WTC11 (cell line): Measurements from ENCODE around the gene RGS2. TPM values are rescaled to one million over a fixed set of nuclear protein-coding genes. Genes with fewer than 3 reads are reported as not detected.

Source experiments
- ATAC-seq: fragments of 200-7000 bp; cut with Tn5 transposase; 2 replicates; pipeline ENCODE4 v1.10.0; 2021; ENCODE audit warnings: mild to moderate bottlenecking, moderate library complexity
- CTCF ChIA-PET: fragments of 300-600 bp; sonication (Branson Sonifier 250); formaldehyde crosslinking; loops from one replicate; lab custom pipeline; 2021; ENCODE audit warnings: antibody characterized with exemption; lab: Charles Lee
- POLR2A ChIA-PET: fragments of 350-600 bp; sonication (Branson Sonifier 250); formaldehyde crosslinking; loops from one replicate; lab custom pipeline; 2021; ENCODE audit warnings: antibody characterized with exemption; lab: Charles Lee
- DNase-seq: peaks from one replicate; pipeline ENCODE4 v3.0.0; 2021; ENCODE audit warnings: low spot score
- H3K27ac Mint-ChIP-seq: 2 replicates; pipeline ENCODE4 v1.8.0; 2021; ENCODE audit warnings: mixed read lengths
- H3K27me3 Mint-ChIP-seq: 2 replicates; pipeline ENCODE4 v1.8.0; 2021; ENCODE audit warnings: low read depth, mild to moderate bottlenecking, moderate library complexity, mixed read lengths
- H3K36me3 Mint-ChIP-seq: 2 replicates; pipeline ENCODE4 v1.8.0; 2021; ENCODE audit warnings: mixed read lengths
- H3K4me1 Mint-ChIP-seq: 2 replicates; pipeline ENCODE4 v1.8.0; 2022; ENCODE audit warnings: mixed read lengths
- H3K4me3 Mint-ChIP-seq: 2 replicates; pipeline ENCODE4 v1.8.0; 2021; ENCODE audit warnings: mild to moderate bottlenecking, moderate library complexity, mixed read lengths
- H3K9me3 Mint-ChIP-seq: 2 replicates; pipeline ENCODE4 v1.8.0; 2021; ENCODE audit warnings: mixed read lengths
- AFF4 ChIP-seq: sonication (generic); formaldehyde crosslinking; IDR thresholded peaks from 2 replicates; pipeline ENCODE4 v1.8.1; 2023; ENCODE audit warnings: mild to moderate bottlenecking, missing genetic modification reagents, borderline replicate concordance
- ATF2 ChIP-seq: sonication (generic); formaldehyde crosslinking; IDR thresholded peaks from 2 replicates; pipeline ENCODE4 v1.8.1; 2022; ENCODE audit warnings: low read depth, missing genetic modification reagents, borderline replicate concordance
- ERG ChIP-seq: fragments of 250-450 bp; sonication (Bioruptor Pico); IDR thresholded peaks from 2 replicates; pipeline ENCODE4 v1.8.0; 2021; ENCODE audit warnings: mild to moderate bottlenecking
- FOXK1 ChIP-seq: sonication (generic); formaldehyde crosslinking; IDR thresholded peaks from 2 replicates; pipeline ENCODE4 v1.8.0; 2022; ENCODE audit warnings: mild to moderate bottlenecking, moderate library complexity, missing genetic modification reagents
- FOXP4 ChIP-seq: sonication (generic); formaldehyde crosslinking; IDR thresholded peaks from 2 replicates; pipeline ENCODE4 v1.8.0; 2022; ENCODE audit warnings: mild to moderate bottlenecking, missing genetic modification reagents
- JUN ChIP-seq: sonication (generic); formaldehyde crosslinking; IDR thresholded peaks from 2 replicates; pipeline ENCODE4 v1.8.0; 2023; ENCODE audit warnings: mild to moderate bottlenecking, missing genetic modification reagents
- MYBL2 ChIP-seq: sonication (generic); formaldehyde crosslinking; IDR thresholded peaks from 2 replicates; pipeline ENCODE4 v1.8.1; 2023; ENCODE audit warnings: mild to moderate bottlenecking, moderate library complexity, missing genetic modification reagents
- ZNF121 ChIP-seq: sonication (generic); formaldehyde crosslinking; IDR thresholded peaks from 2 replicates; pipeline ENCODE4 v1.8.0; 2023; ENCODE audit warnings: missing genetic modification reagents
- ZNF512 ChIP-seq: sonication (generic); formaldehyde crosslinking; IDR thresholded peaks from 2 replicates; pipeline ENCODE4 v1.8.1; 2022; ENCODE audit warnings: missing genetic modification reagents, borderline replicate concordance
- ZSCAN18 ChIP-seq: fragments of 250-450 bp; sonication (Bioruptor Pico); IDR thresholded peaks from 2 replicates; pipeline ENCODE4 v2.1.2; 2022; ENCODE audit warnings: mild to moderate bottlenecking, moderate library complexity
- total RNA-seq: library from RNA; stranded (reverse); gene quantifications from 3 replicates; pipeline ENCODE4 v1.2.3, GENCODE V29; 2021

Gene RGS2
- total RNA-seq, 1 experiment from 2014 or later = 13.1 TPM

- no peaks in the 10 kb centered on the region for H3K36me3 Mint-ChIP-seq
- CTCF ChIA-PET = interaction anchor here (1.0 kb wide), 1 partner anchor 23 kb away, joined by 3 read pairs; no protein-coding TSS in a partner anchor
- POLR2A ChIA-PET = no interaction called here
- no peak overlapping the region for H3K27ac Mint-ChIP-seq
- H3K4me1 Mint-ChIP-seq = no peaks in the 10 kb centered on the region
- no peak overlapping the region for H3K4me3 Mint-ChIP-seq
- peaks cover 8% of the 10 kb centered on the region for H3K9me3 Mint-ChIP-seq
- TF ChIP-seq FOXK1 (CRISPR knock-in tag) = no peak
- TF ChIP-seq ERG = no peak
- TF ChIP-seq ZSCAN18 (CRISPR knock-in tag) = no peak
- TF ChIP-seq, all 79 proteins: peak for 0
- ATAC-seq (no peak), DNase-seq (no peak)
- no peaks in the 10 kb centered on the region for H3K27me3 Mint-ChIP-seq
Observed at GRCh38 chr1:192784397-192784796, 24.4 kb upstream of the RGS2 start.

GRCh38 chr1:192786576-192786975, 22.3 kb upstream of the RGS2 start:
- Mint-ChIP-seq H3K27me3 (no peaks in the 10 kb centered on the region), H3K4me3 (no peak overlapping the region)
- POLR2A ChIA-PET = no interaction called here

More at GRCh38 chr1:192786576-192786975, 22.3 kb upstream of the RGS2 start:
- no peak overlapping the region for H3K27ac Mint-ChIP-seq
- DNase-seq = no peak
- TF ChIP-seq FOXP4 (CRISPR knock-in tag) = no peak
- TF ChIP-seq MYBL2 (CRISPR knock-in tag) = no peak
- no peak for TF ChIP-seq AFF4
- no peak for TF ChIP-seq JUN (CRISPR knock-in tag)
- TF ChIP-seq ZNF121 (CRISPR knock-in tag) = no peak
- TF ChIP-seq ATF2 (CRISPR knock-in tag) = no peak
- TF ChIP-seq ZNF512 = no peak
- no peaks in the 10 kb centered on the region for H3K9me3 Mint-ChIP-seq
- H3K4me1 Mint-ChIP-seq = no peaks in the 10 kb centered on the region
- no peaks in the 10 kb centered on the region for H3K36me3 Mint-ChIP-seq
- no peak for ATAC-seq
- CTCF ChIA-PET = interaction anchor here (1.5 kb wide), 1 partner anchor 10 kb away, joined by 4 read pairs; no protein-coding TSS in a partner anchor
